Loucy (cell line): ENCODE data around the gene CIDEB.

Experiments
- H2AFZ ChIP-seq: fragments of 200-600 bp; sonication (generic); 2 replicates; pipeline ENCODE4 v1.6.0; 2016; ENCODE audit warnings: antibody characterized with exemption, mild to moderate bottlenecking, low read length, moderate library complexity
- H3F3A ChIP-seq: fragments of 200-600 bp; 2 replicates; pipeline ENCODE4 v1.6.0; 2016; ENCODE audit warnings: antibody characterized with exemption, low read depth, mild to moderate bottlenecking
- H3K27me3 ChIP-seq: fragments of 200-600 bp; sonication (generic); 2 replicates; pipeline ENCODE4 v1.6.1; 2014; ENCODE audit warnings: low read length, mild to moderate bottlenecking; ENCODE audit not compliant: insufficient read depth, poor library complexity, severe bottlenecking
- H3K36me3 ChIP-seq: fragments of 200-600 bp; sonication (generic); 2 replicates; pipeline ENCODE4 v1.6.1; 2016; ENCODE audit warnings: low read length; ENCODE audit not compliant: insufficient read depth
- H3K4me1 ChIP-seq: fragments of 200-600 bp; sonication (generic); 2 replicates; pipeline ENCODE4 v1.5.1; 2014; ENCODE audit warnings: low read length, mild to moderate bottlenecking; ENCODE audit not compliant: insufficient read depth, poor library complexity, severe bottlenecking
- H3K4me2 ChIP-seq: fragments of 200-600 bp; sonication (generic); 2 replicates; pipeline ENCODE4 v1.6.0; 2014; ENCODE audit warnings: antibody characterized with exemption, low read length, low read depth, mild to moderate bottlenecking; ENCODE audit not compliant: poor library complexity, severe bottlenecking
- H3K4me3 ChIP-seq: fragments of 200-600 bp; sonication (generic); 2 replicates; pipeline ENCODE4 v1.5.1; 2014; ENCODE audit warnings: low read length, mild to moderate bottlenecking, mixed read lengths; ENCODE audit not compliant: poor library complexity, severe bottlenecking
- H3K79me2 ChIP-seq: fragments of 200-600 bp; sonication (generic); 2 replicates; pipeline ENCODE4 v1.6.1; 2014; ENCODE audit warnings: low read length; ENCODE audit not compliant: insufficient read depth
- H3K9ac ChIP-seq: fragments of 200-600 bp; sonication (generic); 2 replicates; pipeline ENCODE4 v1.6.0; 2014; ENCODE audit warnings: mild to moderate bottlenecking, low read depth, low read length, moderate library complexity; ENCODE audit not compliant: poor library complexity, severe bottlenecking
- H3K9me2 ChIP-seq: fragments of 200-600 bp; sonication (generic); replicated peaks from 2 replicates; pipeline ENCODE4 v1.6.1; 2016; ENCODE audit warnings: low read depth, low read length, mixed read lengths
- H3K9me3 ChIP-seq: fragments of 200-600 bp; sonication (generic); 2 replicates; pipeline ENCODE4 v1.6.1; 2014; ENCODE audit warnings: mild to moderate bottlenecking, antibody characterized with exemption, low read length, low read depth; ENCODE audit not compliant: insufficient read depth
- H4K20me1 ChIP-seq: fragments of 200-600 bp; sonication (generic); 2 replicates; pipeline ENCODE4 v1.6.0; 2014; ENCODE audit warnings: antibody characterized with exemption, low read length, mild to moderate bottlenecking; ENCODE audit not compliant: insufficient read depth, poor library complexity, severe bottlenecking
- CTCF ChIP-seq: fragments of 200-600 bp; sonication (generic); conservative IDR thresholded peaks from 2 replicates; pipeline ENCODE4 v1.5.1; 2014; ENCODE audit warnings: mild to moderate bottlenecking, antibody characterized with exemption, low read length
- EZH2phosphoT487 ChIP-seq: fragments of 200-600 bp; IDR thresholded peaks from 2 replicates; pipeline ENCODE4 v1.6.1; 2018; ENCODE audit warnings: antibody characterized with exemption, mild to moderate bottlenecking, moderate library complexity, borderline replicate concordance

Gene CIDEB

GRCh38 chr14:24260780-24261157 is 47.0 kb downstream of the CIDEB start:
- no peaks in the 10 kb centered on the region for H3K27me3 ChIP-seq
- no peaks in the 10 kb centered on the region for H3K36me3 ChIP-seq
- H3K4me2 ChIP-seq = no peak overlapping the region
- H3K4me3 ChIP-seq = no peak overlapping the region
- H3K9me3 ChIP-seq = no peaks in the 10 kb centered on the region
- no peaks in the 10 kb centered on the region for H3K4me1 ChIP-seq
- H4K20me1 ChIP-seq = no peaks in the 10 kb centered on the region
- no peaks in the 10 kb centered on the region for H3F3A ChIP-seq
- H2AFZ ChIP-seq = no peak overlapping the region
- no peak for TF ChIP-seq CTCF
- TF ChIP-seq EZH2phosphoT487 = no peak
- no peak overlapping the region for H3K9ac ChIP-seq
- no peaks in the 10 kb centered on the region for H3K9me2 ChIP-seq
- no peaks in the 10 kb centered on the region for H3K79me2 ChIP-seq

- no peak overlapping the region for H3K4me2 ChIP-seq
- H2AFZ ChIP-seq = no peak overlapping the region
- no peaks in the 10 kb centered on the region for H3K79me2 ChIP-seq
- H4K20me1 ChIP-seq = no peaks in the 10 kb centered on the region
- H3K9me2 ChIP-seq = no peaks in the 10 kb centered on the region
- no peaks in the 10 kb centered on the region for H3K36me3 ChIP-seq
- no peak overlapping the region for H3K9ac ChIP-seq
- H3K4me3 ChIP-seq = no peak overlapping the region
- no peaks in the 10 kb centered on the region for H3F3A ChIP-seq
- no peaks in the 10 kb centered on the region for H3K4me1 ChIP-seq
- H3K27me3 ChIP-seq = no peaks in the 10 kb centered on the region
- TF ChIP-seq CTCF = no peak
- no peak for TF ChIP-seq EZH2phosphoT487
- no peaks in the 10 kb centered on the region for H3K9me3 ChIP-seq
Measured at GRCh38 chr14:24260026-24260779, 47.6 kb downstream of the CIDEB start.

GRCh38 chr14:24259282-24260025 is 48.3 kb downstream of the CIDEB start:
- Histone ChIP-seq H3K27me3 (no peaks in the 10 kb centered on the region), H3K9me3 (no peaks in the 10 kb centered on the region), H3K4me2 (no peak overlapping the region), H3K9me2 (no peaks in the 10 kb centered on the region), H3K79me2 (no peaks in the 10 kb centered on the region), H3K36me3 (no peaks in the 10 kb centered on the region), H3K9ac (no peak overlapping the region), H3K4me3 (no peak overlapping the region), H3K4me1 (no peaks in the 10 kb centered on the region), H3F3A (no peaks in the 10 kb centered on the region), H2AFZ (no peak overlapping the region), H4K20me1 (no peaks in the 10 kb centered on the region)
- no peak for TF ChIP-seq CTCF
- TF ChIP-seq EZH2phosphoT487 = no peak
